Esophagus squamous epithelium (tissue), 4 donors: ENCODE measurements around the gene DENND2C.

ENCODE experiments used
- CTCF ChIP-seq, 6 experiments: fragments of 450-650 bp in 4 of 6; fragments of 200-600 bp in 2 of 6; sonication (generic) in 2 of 6; IDR thresholded peaks; one replicate each; pipeline ENCODE4 v1.5.1; 2016 to 2019; ENCODE audit warnings: antibody characterized with exemption in 6 of 6, mild to moderate bottlenecking in 4 of 6, moderate library complexity in 4 of 6
- POLR2A ChIP-seq, 4 donors: fragments of 450-650 bp; IDR thresholded peaks; one replicate each; pipeline ENCODE4 v1.6.1; 2017; ENCODE audit warnings: antibody characterized with exemption in 4 of 4, mild to moderate bottlenecking in 4 of 4, moderate library complexity in 3 of 4

DNA sequence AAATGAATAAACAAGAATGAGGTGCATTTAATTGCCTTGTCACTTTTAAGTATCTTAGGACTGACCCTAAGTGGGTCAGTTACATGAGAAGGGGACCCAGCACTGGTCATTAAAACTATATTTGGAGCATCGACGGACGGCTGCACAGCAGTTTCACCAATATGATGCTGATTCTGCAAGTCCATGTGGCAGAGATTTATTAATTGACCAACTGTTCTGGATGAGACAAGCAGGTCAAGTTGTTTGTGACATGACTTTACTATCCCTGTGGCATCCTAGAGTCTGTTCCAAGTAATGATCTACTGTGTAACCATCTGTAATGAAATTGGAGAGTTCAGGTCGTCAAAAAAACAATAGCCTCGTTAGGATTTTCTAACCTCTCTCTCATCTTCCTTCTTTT is 16.0 kb upstream of the DENND2C start:
- TF ChIP-seq CTCF (IDR thresholded peaks at IDR 0.05) (no peak), POLR2A (IDR thresholded peaks at IDR 0.05) (no peak)
